IMR-90 (cell line): Measurements from ENCODE around the gene GSTP1. TPM values are rescaled to one million over a fixed set of nuclear protein-coding genes. Genes with fewer than 3 reads are reported as not detected.
"Not testable (repeated sequence)": the region's sequence is repeated elsewhere in the genome, so short reads cannot be mapped to it uniquely, and the experiment has no call there.

Experiments used
- ATAC-seq: fragments of 200-7000 bp; cut with Tn5 transposase; 2 replicates; pipeline ENCODE4 v1.9.1; 2020; ENCODE audit warnings: low read depth, mild to moderate bottlenecking, moderate library complexity
- BruUV-seq: library from RNA; stranded (reverse); fragments of 400-500 nt; replicated peaks from 2 replicates; lab custom pipeline; 2021; lab: Mats Ljungman, UMichigan
- CTCF ChIA-PET: fragments of 300-600 bp; formaldehyde crosslinking; extraction: SDS; loops from one replicate; lab custom pipeline; 2021; ENCODE audit warnings: antibody characterized with exemption; lab: Yijun Ruan, JAX
- POLR2A ChIA-PET: fragments of 300-600 bp; sonication (Branson Sonifier 250); formaldehyde crosslinking; loops from one replicate; lab custom pipeline; 2022; ENCODE audit warnings: antibody characterized with exemption; ENCODE audit not compliant: unreplicated experiment; lab: Charles Lee
- DNase-seq: peaks from one replicate; pipeline ENCODE4 v3.0.0; 2013
- H2AFZ ChIP-seq: replicated peaks from 2 replicates; pipeline ENCODE3; 2013; ENCODE audit warnings: low read length, mild to moderate bottlenecking; ENCODE audit not compliant: poor library complexity
- H2AK5ac ChIP-seq: 2 replicates; pipeline ENCODE4 v1.6.1; 2013; ENCODE audit warnings: low read depth, low read length, inconsistent platforms
- H2AK9ac ChIP-seq: replicated peaks from 2 replicates; pipeline ENCODE3; 2013; ENCODE audit warnings: mild to moderate bottlenecking, low read depth, low read length, moderate library complexity; ENCODE audit not compliant: poor library complexity
- H2BK120ac ChIP-seq: 2 replicates; pipeline ENCODE4 v1.6.1; 2013; ENCODE audit warnings: low read depth, low read length, inconsistent platforms
- H2BK15ac ChIP-seq: 3 replicates; pipeline ENCODE4 v1.6.1; 2013; ENCODE audit warnings: low read depth, low read length, inconsistent platforms
- H2BK20ac ChIP-seq: 2 replicates; pipeline ENCODE4 v1.6.1; 2013; ENCODE audit warnings: low read depth, mild to moderate bottlenecking, inconsistent platforms, low read length, moderate library complexity
- H2BK5ac ChIP-seq: 2 replicates; pipeline ENCODE4 v1.6.1; 2013; ENCODE audit warnings: mild to moderate bottlenecking, low read depth, low read length, inconsistent platforms; ENCODE audit not compliant: poor library complexity, severe bottlenecking
- H3K14ac ChIP-seq: replicated peaks from 2 replicates; pipeline ENCODE4 v1.6.1; 2013; ENCODE audit warnings: low read depth, low read length, inconsistent platforms
- H3K18ac ChIP-seq: 2 replicates; pipeline ENCODE4 v1.6.1; 2013; ENCODE audit warnings: low read depth, low read length, control low read depth
- H3K23ac ChIP-seq: 2 replicates; pipeline ENCODE4 v1.6.1; 2013; ENCODE audit warnings: low read depth, low read length, inconsistent platforms
- H3K27ac ChIP-seq: 2 replicates; pipeline ENCODE4 v1.5.1; 2013; ENCODE audit warnings: mild to moderate bottlenecking, control low read depth, low read length; ENCODE audit not compliant: insufficient read depth
- H3K27me3 ChIP-seq: 2 replicates; pipeline ENCODE4 v1.6.1; 2013; ENCODE audit warnings: low read length; ENCODE audit not compliant: control insufficient read depth, insufficient read depth
- H3K36me3 ChIP-seq: 2 replicates; pipeline ENCODE4 v1.6.1; 2013; ENCODE audit warnings: low read length, mixed read lengths; ENCODE audit not compliant: control insufficient read depth, insufficient read depth
- H3K4ac ChIP-seq: 2 replicates; pipeline ENCODE4 v1.6.1; 2013; ENCODE audit warnings: low read depth, low read length, inconsistent platforms
- H3K4me1 ChIP-seq: 2 replicates; pipeline ENCODE4 v1.6.1; 2013; ENCODE audit warnings: low read length, mixed read lengths; ENCODE audit not compliant: control insufficient read depth, insufficient read depth
- H3K4me2 ChIP-seq: 2 replicates; pipeline ENCODE4 v1.6.1; 2013; ENCODE audit warnings: low read depth, mild to moderate bottlenecking, control low read depth, low read length, moderate library complexity
- H3K4me3 ChIP-seq: 2 replicates; pipeline ENCODE4 v1.5.1; 2013; ENCODE audit warnings: low read depth, mild to moderate bottlenecking, control low read depth, low read length, moderate library complexity; ENCODE audit not compliant: insufficient read depth
- H3K56ac ChIP-seq: 2 replicates; pipeline ENCODE4 v1.6.1; 2013; ENCODE audit warnings: low read length, inconsistent platforms; ENCODE audit not compliant: insufficient read depth; ENCODE audit errors: extremely low read depth
- H3K79me1 ChIP-seq, 2 experiments: 2 replicates each; pipeline ENCODE4 v1.6.1; 2013; ENCODE audit warnings: low read length in 2 of 2, inconsistent platforms in 1 of 2, low read depth in 1 of 2
- H3K9ac ChIP-seq: 2 replicates; pipeline ENCODE4 v1.6.1; 2013; ENCODE audit warnings: low read depth, low read length, control low read depth
- H3K9me1 ChIP-seq: 2 replicates; pipeline ENCODE4 v1.6.1; 2013; ENCODE audit warnings: low read length, inconsistent platforms; ENCODE audit not compliant: insufficient read depth
- H3K9me3 ChIP-seq: 2 replicates; pipeline ENCODE4 v1.6.1; 2013; ENCODE audit warnings: low read length; ENCODE audit not compliant: control insufficient read depth, insufficient read depth
- H4K20me1 ChIP-seq: 2 replicates; pipeline ENCODE4 v1.6.1; 2013; ENCODE audit warnings: low read length, inconsistent platforms; ENCODE audit not compliant: insufficient read depth
- H4K5ac ChIP-seq: 2 replicates; pipeline ENCODE4 v1.6.1; 2013; ENCODE audit warnings: mild to moderate bottlenecking, low read depth, low read length, control low read depth
- H4K8ac ChIP-seq, 2 experiments: 2 replicates each; pipeline ENCODE4 v1.6.1; 2013; ENCODE audit warnings: low read depth in 2 of 2, low read length in 2 of 2, control low read depth in 1 of 2, inconsistent platforms in 1 of 2
- H4K91ac ChIP-seq: 2 replicates; pipeline ENCODE4 v1.6.1; 2013; ENCODE audit warnings: low read depth, low read length, inconsistent platforms; ENCODE audit not compliant: insufficient read depth
- WGBS, 2 experiments: methylation state at CpG; one replicate each; pipeline versions ENCODE4 v1.1.5 to v1.1.7; 2013; ENCODE audit warnings: missing lambda C conversion rate in 2 of 2; ENCODE audit not compliant: insufficient read length in 1 of 2; ENCODE audit errors: extremely low coverage in 2 of 2; 5-methylcytosine and 5-hydroxymethylcytosine counted together
- dilution Hi-C: fragments of 300-500 bp; cut with HindIII; formaldehyde crosslinking; loops from one replicate; pipeline ENCODE4 v1.14.3; 2018; ENCODE audit warnings: low sequenced_read_pairs; ENCODE audit not compliant: unreplicated experiment
- in situ Hi-C: fragments of 300-500 bp; cut with MboI; formaldehyde crosslinking; loops from 3 replicates; pipeline ENCODE4 v1.14.3; 2019; ENCODE audit warnings: low sequenced_read_pairs, inconsistent platforms, mixed read lengths
- intact Hi-C: fragments of 100-400 bp; cut with micrococcal nuclease; formaldehyde crosslinking; loops from 2 replicates; pipeline ENCODE4 v1.10.0; 2022
- polyA plus RNA-seq, 3 experiments: library from polyadenylated mRNA; depleted of rRNA; stranded (reverse); fragments of >200 nt; gene quantifications; 2 replicates each; pipeline ENCODE4 v1.2.3, GENCODE V29; 2012; ENCODE audit warnings: low replicate concordance in 1 of 3
- total RNA-seq: library from RNA; depleted of rRNA; stranded (reverse); fragments of >200 nt; gene quantifications from 2 replicates; pipeline ENCODE4 v1.2.3, GENCODE V29; 2012

GSTP1 gene
- total and polyA plus RNA-seq, 2 of the 4 experiments (the other 2 are of a cell fraction) = 947 to 1,539 TPM

GRCh38 chr11:67622905-67623304, 39.3 kb downstream of the GSTP1 start:
- not testable (repeated sequence) for BruUV-seq

GRCh38 chr11:67623795-67624194, 40.2 kb downstream of the GSTP1 start:
- H3K9me1 ChIP-seq, H3K9ac ChIP-seq, H2AK9ac ChIP-seq, CTCF ChIA-PET, H4K8ac ChIP-seq, H3K36me3 ChIP-seq, POLR2A ChIA-PET, H3K79me1 ChIP-seq, H3K18ac ChIP-seq, H2BK15ac ChIP-seq, H3K27ac ChIP-seq, intact Hi-C loops, H4K20me1 ChIP-seq, H2AK5ac ChIP-seq, H3K9me3 ChIP-seq, BruUV-seq, dilution Hi-C loops, H2BK120ac ChIP-seq, H3K27me3 ChIP-seq, H3K23ac ChIP-seq, H4K91ac ChIP-seq, H2AFZ ChIP-seq, H3K4ac ChIP-seq, H3K14ac ChIP-seq, H2BK20ac ChIP-seq, H2BK5ac ChIP-seq, H4K5ac ChIP-seq, H3K4me2 ChIP-seq, H3K56ac ChIP-seq, H3K4me3 ChIP-seq, in situ Hi-C loops, ATAC-seq, DNase-seq, H3K4me1 ChIP-seq: not testable (repeated sequence)
- 80% methylated on average over 1 of the region's 1 CpG; no CpG with 5 or more reads in 1 of the 2 experiments for WGBS, 2 experiments

More at GRCh38 chr11:67622905-67623304, 39.3 kb downstream of the GSTP1 start:
- H4K5ac ChIP-seq, dilution Hi-C loops, H3K4ac ChIP-seq, H3K23ac ChIP-seq, H3K36me3 ChIP-seq, H3K4me2 ChIP-seq, in situ Hi-C loops, H3K18ac ChIP-seq, ATAC-seq, H3K4me1 ChIP-seq, H3K27ac ChIP-seq, H3K4me3 ChIP-seq, POLR2A ChIA-PET, H3K14ac ChIP-seq, H4K91ac ChIP-seq, H2AFZ ChIP-seq, H4K8ac ChIP-seq, H4K20me1 ChIP-seq, H3K9me1 ChIP-seq, H3K56ac ChIP-seq, H2BK15ac ChIP-seq, H3K79me1 ChIP-seq, H2AK9ac ChIP-seq, H3K27me3 ChIP-seq, intact Hi-C loops, H2BK5ac ChIP-seq, H2BK120ac ChIP-seq, H3K9ac ChIP-seq, H2AK5ac ChIP-seq, H3K9me3 ChIP-seq, DNase-seq, H2BK20ac ChIP-seq, CTCF ChIA-PET: not testable (repeated sequence)
- no CpG with 5 or more reads among the region's 7 CpGs for WGBS, 2 experiments
